Measurements from ENCODE around the gene CDKAL1.

DNA sequence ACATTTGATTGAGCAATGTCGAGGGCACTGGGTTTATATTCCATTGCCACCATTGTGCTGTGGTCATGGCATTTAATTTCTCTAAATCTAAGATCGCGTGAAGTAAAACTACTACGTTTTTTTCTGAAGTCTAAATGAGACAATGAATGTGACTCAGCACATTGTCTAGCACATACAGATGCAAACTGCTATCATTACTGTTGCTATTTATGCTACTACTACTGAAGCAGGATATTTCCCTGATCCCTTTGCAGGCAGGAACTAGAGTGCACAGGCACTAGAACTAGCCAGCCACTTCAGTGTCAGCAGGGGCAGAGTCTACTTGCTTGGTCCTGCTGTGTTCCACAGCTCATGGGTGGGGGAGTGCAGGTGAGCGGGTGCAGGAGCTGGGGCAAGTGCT is 449.7 kb downstream of the CDKAL1 start:
- TF ChIP-seq CBX3 (IDR thresholded peaks at IDR 0.05; ENCODE audit: borderline replicate concordance, low read depth) (no peak), PAX8 (IDR thresholded peaks at IDR 0.05) (no peak)
- TF ChIP-seq, protein P1, sequence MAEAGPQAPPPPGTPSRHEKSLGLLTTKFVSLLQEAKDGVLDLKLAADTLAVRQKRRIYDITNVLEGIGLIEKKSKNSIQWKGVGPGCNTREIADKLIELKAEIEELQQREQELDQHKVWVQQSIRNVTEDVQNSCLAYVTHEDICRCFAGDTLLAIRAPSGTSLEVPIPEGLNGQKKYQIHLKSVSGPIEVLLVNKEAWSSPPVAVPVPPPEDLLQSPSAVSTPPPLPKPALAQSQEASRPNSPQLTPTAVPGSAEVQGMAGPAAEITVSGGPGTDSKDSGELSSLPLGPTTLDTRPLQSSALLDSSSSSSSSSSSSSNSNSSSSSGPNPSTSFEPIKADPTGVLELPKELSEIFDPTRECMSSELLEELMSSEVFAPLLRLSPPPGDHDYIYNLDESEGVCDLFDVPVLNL (IDR thresholded peaks at IDR 0.05; ENCODE audit: low read depth, low read length), result no peak
